ENCODE data around the gene CD22. TPM values are rescaled to one million over a fixed set of nuclear protein-coding genes. Genes with fewer than 3 reads are reported as not detected.

CD22 gene
- total and polyA plus RNA-seq, 2 donors (not counting 3 experiments of a cell fraction or from before 2014, with no cell fraction given) = not detected

DNA sequence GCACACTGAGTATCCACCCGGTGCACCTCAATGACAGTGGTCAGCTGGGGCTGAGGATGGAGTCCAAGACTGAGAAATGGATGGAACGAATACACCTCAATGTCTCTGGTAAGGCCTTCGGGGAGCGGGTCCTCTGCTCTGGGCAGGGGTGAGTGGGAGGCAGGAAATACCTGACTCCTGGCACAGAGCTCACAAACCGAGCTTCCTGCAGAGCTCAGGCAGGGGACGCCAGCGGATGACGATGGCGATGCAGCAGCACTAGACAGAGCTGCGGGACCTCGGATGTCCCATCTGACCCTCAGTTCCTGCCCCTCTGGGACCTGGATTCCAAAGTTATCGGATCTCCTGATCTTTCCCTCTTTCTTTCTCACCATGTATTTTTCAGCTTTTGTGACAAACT, 3.8 kb downstream of the CD22 start:
- Histone ChIP-seq H3K79me2 (ENCODE audit: control insufficient read depth, insufficient read depth, low read length) (no peaks in the 10 kb centered on the region), H3K4me2 (ENCODE audit: insufficient read depth, low read length) (no peak overlapping the region), H3K36me3 (ENCODE audit: control insufficient read depth in 2 of 2, extremely low read depth in 1 of 2, insufficient read depth in 2 of 2, low read length in 2 of 2) (no peaks in the 10 kb centered on the region), H3K9me3 (replicated peaks; ENCODE audit: control insufficient read depth, insufficient read depth, low read length) (no peaks in the 10 kb centered on the region), H3K4me3 (replicated peaks in 1 of 3; ENCODE audit: insufficient read depth in 1 of 3, low read depth in 1 of 3, low read length in 3 of 3) (no peak overlapping the region), H3K9ac (replicated peaks; ENCODE audit: extremely low read depth, insufficient read depth, low read length) (no peak overlapping the region), H3K4me1 (ENCODE audit: control insufficient read depth, extremely low read depth, insufficient read depth, low read length) (no peaks in the 10 kb centered on the region), H4K20me1 (replicated peaks; ENCODE audit: control insufficient read depth, extremely low read depth, insufficient read depth, low read length) (no peaks in the 10 kb centered on the region), H2AFZ (ENCODE audit: low read depth, low read length) (no peak overlapping the region), H3K27me3 (ENCODE audit: control insufficient read depth in 2 of 2, insufficient read depth in 2 of 2, low read length in 2 of 2) (no peaks in the 10 kb centered on the region), H3K9me1 (replicated peaks; ENCODE audit: control insufficient read depth, extremely low read depth, insufficient read depth, low read length) (no peaks in the 10 kb centered on the region), H3K27ac (ENCODE audit: insufficient read depth, low read depth, low read length) (no peak overlapping the region)
- DNase-seq (ENCODE audit: low read depth, low spot score) (no peak), FAIRE-seq (no peak)
- dilution Hi-C loops (cut with MboI; ENCODE audit: extremely low pct_ligation_motif_present, low sequenced_read_pairs) = no loop called here
- TF ChIP-seq FOS (IDR thresholded peaks at IDR 0.05; ENCODE audit: borderline replicate concordance, insufficient read depth, low read length) = no peak
- TF ChIP-seq GATA2 (IDR thresholded peaks at IDR 0.05; ENCODE audit: insufficient read depth, insufficient read length, low read depth, low read length) = no peak
- no peak for TF ChIP-seq POLR2A (IDR thresholded peaks at IDR 0.05; ENCODE audit: low read depth, low read length)
- TF ChIP-seq POLR2AphosphoS5 (IDR thresholded peaks at IDR 0.05; ENCODE audit: insufficient read depth, low read depth, low read length) = no peak
- no peak for TF ChIP-seq JUN (IDR thresholded peaks at IDR 0.05; ENCODE audit: borderline replicate concordance, insufficient read depth, insufficient read length, low read depth)
- no peak for TF ChIP-seq EZH2 (IDR thresholded peaks at IDR 0.05; ENCODE audit: borderline replicate concordance, low read depth, low read length, severe bottlenecking)
- TF ChIP-seq CTCF (IDR thresholded peaks at IDR 0.05; ENCODE audit: extremely low read depth in 1 of 2, insufficient read depth in 1 of 2, low read depth in 1 of 2, low read length in 2 of 2) = no peak
- TF ChIP-seq MYC (IDR thresholded peaks at IDR 0.05; ENCODE audit: low read depth, low read length) = no peak
- TF ChIP-seq, protein P1, sequence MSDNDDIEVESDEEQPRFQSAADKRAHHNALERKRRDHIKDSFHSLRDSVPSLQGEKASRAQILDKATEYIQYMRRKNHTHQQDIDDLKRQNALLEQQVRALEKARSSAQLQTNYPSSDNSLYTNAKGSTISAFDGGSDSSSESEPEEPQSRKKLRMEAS (IDR thresholded peaks at IDR 0.05; ENCODE audit: insufficient read depth, insufficient read length) = no peak
- BruUV-seq (replicated peaks) = no TSS peak
- intact Hi-C loops (cut with micrococcal nuclease) = no loop called here
- POLR2A ChIA-PET = no interaction called here
- CTCF ChIA-PET = interaction anchor here (1.0 to 1.1 kb wide), 2 partner anchors 20 to 178 kb away, joined by 3 read pairs; no protein-coding TSS in a partner anchor
